ENCODE data around the gene VSX1.

The VSX1 gene

GRCh38 chr20:25116739-25117458, 35.0 kb upstream of the VSX1 start:
- Histone ChIP-seq H3K4me1 (ENCODE audit: control insufficient read depth in 1 of 2, insufficient read depth in 2 of 2, low read length in 2 of 2) (no peaks in the 10 kb centered on the region), H3K27me3 (ENCODE audit: low read depth, low read length) (no peaks in the 10 kb centered on the region), H3K27ac (ENCODE audit: low read length) (no peak overlapping the region), H3K4me3 (ENCODE audit: low read depth in 1 of 2, low read length in 2 of 2) (no peak overlapping the region), H3K9me3 (ENCODE audit: control insufficient read depth in 1 of 2, low read length in 2 of 2) (no peaks in the 10 kb centered on the region), H3K36me3 (ENCODE audit: control insufficient read depth in 1 of 2, insufficient read depth in 2 of 2, low read length in 2 of 2) (no peaks in the 10 kb centered on the region)

- no peaks in the 10 kb centered on the region for H3K36me3 ChIP-seq (ENCODE audit: control insufficient read depth in 1 of 2, insufficient read depth in 2 of 2, low read length in 2 of 2)
- H3K9me3 ChIP-seq (ENCODE audit: control insufficient read depth in 1 of 2, low read length in 2 of 2) = no peaks in the 10 kb centered on the region
- H3K4me1 ChIP-seq (ENCODE audit: control insufficient read depth in 1 of 2, insufficient read depth in 2 of 2, low read length in 2 of 2) = no peaks in the 10 kb centered on the region
- no peak overlapping the region for H3K27ac ChIP-seq (ENCODE audit: low read length)
- H3K27me3 ChIP-seq (ENCODE audit: low read depth, low read length) = no peaks in the 10 kb centered on the region
- H3K4me3 ChIP-seq (ENCODE audit: low read depth in 1 of 2, low read length in 2 of 2) = no peak overlapping the region
These were observed 21.6 kb upstream of the VSX1 start for GRCh38 chr20:25103526-25103925.

- Histone ChIP-seq H3K4me3 (ENCODE audit: low read depth in 1 of 2, low read length in 2 of 2) (no peak overlapping the region), H3K36me3 (ENCODE audit: control insufficient read depth in 1 of 2, insufficient read depth in 2 of 2, low read length in 2 of 2) (no peaks in the 10 kb centered on the region), H3K9me3 (ENCODE audit: control insufficient read depth in 1 of 2, low read length in 2 of 2) (no peaks in the 10 kb centered on the region), H3K27me3 (ENCODE audit: low read depth, low read length) (no peaks in the 10 kb centered on the region), H3K27ac (ENCODE audit: low read length) (no peak overlapping the region), H3K4me1 (ENCODE audit: control insufficient read depth in 1 of 2, insufficient read depth in 2 of 2, low read length in 2 of 2) (no peaks in the 10 kb centered on the region)
These were observed 19.0 kb upstream of the VSX1 start for GRCh38 chr20:25100914-25101313.

- no peaks in the 10 kb centered on the region for H3K27me3 ChIP-seq (ENCODE audit: low read depth, low read length)
- no peak overlapping the region for H3K27ac ChIP-seq (ENCODE audit: low read length)
- H3K9me3 ChIP-seq (ENCODE audit: control insufficient read depth in 1 of 2, low read length in 2 of 2) = no peaks in the 10 kb centered on the region
- H3K36me3 ChIP-seq (ENCODE audit: control insufficient read depth in 1 of 2, insufficient read depth in 2 of 2, low read length in 2 of 2) = no peaks in the 10 kb centered on the region
- no peaks in the 10 kb centered on the region for H3K4me1 ChIP-seq (ENCODE audit: control insufficient read depth in 1 of 2, insufficient read depth in 2 of 2, low read length in 2 of 2)
- H3K4me3 ChIP-seq (ENCODE audit: low read depth in 1 of 2, low read length in 2 of 2) = no peak overlapping the region
These were observed 17.7 kb upstream of the VSX1 start for GRCh38 chr20:25099601-25100140.

- no peaks in the 10 kb centered on the region for H3K4me1 ChIP-seq (ENCODE audit: control insufficient read depth in 1 of 2, insufficient read depth in 2 of 2, low read length in 2 of 2)
- H3K4me3 ChIP-seq (ENCODE audit: low read depth in 1 of 2, low read length in 2 of 2) = no peak overlapping the region
- no peaks in the 10 kb centered on the region for H3K36me3 ChIP-seq (ENCODE audit: control insufficient read depth in 1 of 2, insufficient read depth in 2 of 2, low read length in 2 of 2)
- no peaks in the 10 kb centered on the region for H3K27me3 ChIP-seq (ENCODE audit: low read depth, low read length)
- H3K9me3 ChIP-seq (ENCODE audit: control insufficient read depth in 1 of 2, low read length in 2 of 2) = no peaks in the 10 kb centered on the region
- no peak overlapping the region for H3K27ac ChIP-seq (ENCODE audit: low read length)
These were observed 15.6 kb upstream of the VSX1 start for GRCh38 chr20:25097498-25097897.

GRCh38 chr20:25090492-25091429, 8.8 kb upstream of the VSX1 start:
- Histone ChIP-seq H3K4me1 (ENCODE audit: control insufficient read depth in 1 of 2, insufficient read depth in 2 of 2, low read length in 2 of 2) (no peaks in the 10 kb centered on the region), H3K9me3 (ENCODE audit: control insufficient read depth in 1 of 2, low read length in 2 of 2) (no peaks in the 10 kb centered on the region), H3K27ac (ENCODE audit: low read length) (no peak overlapping the region), H3K36me3 (ENCODE audit: control insufficient read depth in 1 of 2, insufficient read depth in 2 of 2, low read length in 2 of 2) (no peaks in the 10 kb centered on the region), H3K4me3 (ENCODE audit: low read depth in 1 of 2, low read length in 2 of 2) (no peak overlapping the region), H3K27me3 (ENCODE audit: low read depth, low read length) (peaks cover 21% of the 10 kb centered on the region)

GRCh38 chr20:25089662-25090061, 7.7 kb upstream of the VSX1 start:
- Histone ChIP-seq H3K27me3 (ENCODE audit: low read depth, low read length) (peaks cover 25% of the 10 kb centered on the region), H3K36me3 (ENCODE audit: control insufficient read depth in 1 of 2, insufficient read depth in 2 of 2, low read length in 2 of 2) (no peaks in the 10 kb centered on the region), H3K27ac (ENCODE audit: low read length) (no peak overlapping the region), H3K9me3 (ENCODE audit: control insufficient read depth in 1 of 2, low read length in 2 of 2) (no peaks in the 10 kb centered on the region), H3K4me3 (ENCODE audit: low read depth in 1 of 2, low read length in 2 of 2) (no peak overlapping the region), H3K4me1 (ENCODE audit: control insufficient read depth in 1 of 2, insufficient read depth in 2 of 2, low read length in 2 of 2) (peaks cover 0 to 4% of the 10 kb centered on the region in 2 donors)

GRCh38 chr20:25089096-25089495, 7.2 kb upstream of the VSX1 start:
- H3K36me3 ChIP-seq (ENCODE audit: control insufficient read depth in 1 of 2, insufficient read depth in 2 of 2, low read length in 2 of 2) = no peaks in the 10 kb centered on the region
- peaks cover 0 to 7% of the 10 kb centered on the region in 2 donors for H3K4me1 ChIP-seq (ENCODE audit: control insufficient read depth in 1 of 2, insufficient read depth in 2 of 2, low read length in 2 of 2)
- no peak overlapping the region for H3K27ac ChIP-seq (ENCODE audit: low read length)
- no peaks in the 10 kb centered on the region for H3K9me3 ChIP-seq (ENCODE audit: control insufficient read depth in 1 of 2, low read length in 2 of 2)
- peaks cover 31% of the 10 kb centered on the region for H3K27me3 ChIP-seq (ENCODE audit: low read depth, low read length)
- H3K4me3 ChIP-seq (ENCODE audit: low read depth in 1 of 2, low read length in 2 of 2) = no peak overlapping the region

GRCh38 chr20:25088267-25088666, 6.3 kb upstream of the VSX1 start:
- H3K36me3 ChIP-seq (ENCODE audit: control insufficient read depth in 1 of 2, insufficient read depth in 2 of 2, low read length in 2 of 2) = no peaks in the 10 kb centered on the region
- peaks cover 39% of the 10 kb centered on the region for H3K27me3 ChIP-seq (ENCODE audit: low read depth, low read length)
- no peak overlapping the region for H3K4me3 ChIP-seq (ENCODE audit: low read depth in 1 of 2, low read length in 2 of 2)
- peaks cover 0 to 15% of the 10 kb centered on the region in 2 donors for H3K4me1 ChIP-seq (ENCODE audit: control insufficient read depth in 1 of 2, insufficient read depth in 2 of 2, low read length in 2 of 2)
- H3K27ac ChIP-seq (ENCODE audit: low read length) = no peak overlapping the region
- no peaks in the 10 kb centered on the region for H3K9me3 ChIP-seq (ENCODE audit: control insufficient read depth in 1 of 2, low read length in 2 of 2)

GRCh38 chr20:25087186-25087929, 5.4 kb upstream of the VSX1 start:
- no peaks in the 10 kb centered on the region for H3K36me3 ChIP-seq (ENCODE audit: control insufficient read depth in 1 of 2, insufficient read depth in 2 of 2, low read length in 2 of 2)
- H3K4me3 ChIP-seq (ENCODE audit: low read depth in 1 of 2, low read length in 2 of 2) = no peak overlapping the region
- H3K27me3 ChIP-seq (ENCODE audit: low read depth, low read length) = peaks cover 48% of the 10 kb centered on the region
- no peak overlapping the region for H3K27ac ChIP-seq (ENCODE audit: low read length)
- H3K9me3 ChIP-seq (ENCODE audit: control insufficient read depth in 1 of 2, low read length in 2 of 2) = no peaks in the 10 kb centered on the region
- H3K4me1 ChIP-seq (ENCODE audit: control insufficient read depth in 1 of 2, insufficient read depth in 2 of 2, low read length in 2 of 2) = peaks cover 0 to 18% of the 10 kb centered on the region in 2 donors
